ENCODE data around the gene DSC2.

GRCh38 chr18:31039426-31039825 is 62.8 kb downstream of the DSC2 start:
- TF ChIP-seq GLIS3 (CRISPR knock-in tag; IDR thresholded peaks at IDR 0.05) (no peak), ZNF8 (CRISPR knock-in tag; IDR thresholded peaks at IDR 0.05) (no peak)

Measured in SK-N-SH treated with all-trans-retinoic acid at 6 μM for 48 hours (cell line).